Left ventricle myocardium superior (tissue), 1 donor: ENCODE data around the gene DNAJC18. TPM values are rescaled to one million over a fixed set of nuclear protein-coding genes. Genes with fewer than 3 reads are reported as not detected.
"Not testable (repeated sequence)": the region's sequence is repeated elsewhere in the genome, so short reads cannot be mapped to it uniquely, and the experiment has no call there.

Source experiments
- ATAC-seq: fragments of 200-7000 bp; cut with Tn5 transposase; one replicate; pipeline ENCODE4 v1.9.1; 2020; ENCODE audit warnings: mild to moderate bottlenecking, moderate library complexity
- DNase-seq: peaks from one replicate; pipeline ENCODE4 v3.0.0-alpha.2; 2020
- intact Hi-C: fragments of 100-400 bp; cut with micrococcal nuclease; formaldehyde crosslinking; loops from one replicate; pipeline ENCODE4 v1.11.0; 2022
- total RNA-seq: library from RNA; stranded (reverse); fragmentation: NEBNext Ultra II Directional; extraction: Animal tissue kit (Norgen Biotek cat#: 25700); gene quantifications from one replicate; pipeline ENCODE4 v1.2.1, GENCODE V29; 2021
- donor health status: DM: no; HTN: yes; CAD: no; lungs with severe emphysema.

The DNAJC18 gene
- total RNA-seq, 1 donor from 2014 or later = 10.5 TPM

DNA sequence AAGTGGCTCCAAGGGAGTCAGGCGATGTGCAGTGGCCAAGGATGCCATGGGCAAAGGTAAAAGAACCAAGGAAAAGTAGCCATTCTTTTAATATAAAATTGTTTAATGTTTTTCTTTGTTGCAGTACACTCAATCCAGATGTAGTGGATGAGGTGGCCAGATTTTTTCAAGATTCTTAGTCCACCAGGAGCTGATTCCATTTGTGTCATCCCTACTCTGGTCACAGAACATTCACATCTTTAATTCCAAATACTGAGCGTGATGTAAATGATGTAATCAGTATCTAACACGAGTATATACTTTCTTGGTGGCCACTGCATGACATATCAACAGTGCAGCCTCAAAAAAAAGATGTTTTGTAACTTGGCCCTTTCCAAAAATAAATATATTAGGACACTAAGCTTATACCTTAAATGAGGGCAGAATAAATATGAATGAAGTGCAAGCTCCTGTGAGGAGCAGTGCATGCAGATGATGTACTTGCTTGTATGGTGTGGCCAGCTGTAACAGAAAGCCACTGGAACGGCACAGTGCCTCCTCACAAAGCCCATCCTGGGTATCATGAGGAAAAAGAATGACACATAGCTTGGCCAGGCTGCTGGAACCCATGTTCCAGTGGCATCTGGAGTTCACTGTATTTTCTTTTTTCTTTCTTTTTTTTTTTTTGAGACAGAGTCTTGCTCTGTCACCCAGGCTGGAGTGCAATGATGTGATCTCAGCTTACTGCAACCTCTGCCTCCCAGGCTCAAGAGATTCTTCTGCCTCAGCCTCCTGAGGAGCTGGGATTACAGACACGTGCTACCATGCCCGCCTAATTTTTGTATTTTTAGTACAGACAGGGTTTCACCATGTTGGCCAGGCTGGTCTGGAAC is 29.0 kb downstream of the DNAJC18 start:
- DNase-seq (no peak), ATAC-seq (no peak)
- intact Hi-C loops = no loop called here

- DNase-seq, ATAC-seq, intact Hi-C loops: not testable (repeated sequence)
Observed at GRCh38 chr5:139409116-139409515, 30.2 kb downstream of the DNAJC18 start.

DNA sequence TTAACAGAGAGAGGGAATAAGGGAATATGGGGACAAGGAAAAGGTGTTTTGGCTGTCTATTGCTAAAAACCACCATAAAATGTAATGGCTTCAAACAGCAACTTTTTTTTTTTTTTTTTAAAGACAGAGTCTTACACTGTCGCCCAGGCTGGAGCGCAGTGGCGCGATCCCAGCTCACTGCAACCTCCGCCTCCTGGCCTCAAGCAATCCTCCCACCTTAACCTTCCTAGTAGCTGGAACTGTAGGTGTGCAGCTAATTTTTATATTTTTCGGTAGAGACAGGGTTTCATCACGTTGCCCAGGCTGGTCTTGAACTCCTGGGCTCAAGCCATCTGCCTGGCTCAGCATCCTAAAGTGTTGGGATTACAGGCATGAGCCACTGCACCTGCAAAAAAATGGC is 31.1 kb downstream of the DNAJC18 start:
- DNase-seq (no peak), ATAC-seq (no peak)
- intact Hi-C loops = no loop called here

DNA sequence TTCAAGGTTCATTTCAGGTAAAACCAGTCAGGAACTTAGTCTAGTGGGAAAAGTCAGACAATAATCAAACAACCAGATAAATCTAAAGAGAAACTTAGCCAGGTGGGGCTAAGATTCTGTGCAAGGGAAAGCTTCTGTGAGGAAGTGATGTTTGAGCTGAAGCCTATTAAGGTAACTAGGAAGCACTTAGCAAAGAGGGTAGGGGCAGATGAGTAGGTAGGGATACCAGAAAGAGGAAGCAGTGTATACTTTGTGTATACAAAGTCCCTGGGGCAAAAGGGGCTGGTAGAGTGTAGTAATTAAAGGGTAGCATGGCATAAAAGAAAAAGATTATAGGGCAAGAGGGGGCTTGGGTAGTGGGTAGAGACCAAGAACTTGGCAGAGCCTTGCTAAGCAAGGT is 31.8 kb downstream of the DNAJC18 start:
- ATAC-seq (no peak), DNase-seq (no peak)
- intact Hi-C loops = no loop called here

DNA sequence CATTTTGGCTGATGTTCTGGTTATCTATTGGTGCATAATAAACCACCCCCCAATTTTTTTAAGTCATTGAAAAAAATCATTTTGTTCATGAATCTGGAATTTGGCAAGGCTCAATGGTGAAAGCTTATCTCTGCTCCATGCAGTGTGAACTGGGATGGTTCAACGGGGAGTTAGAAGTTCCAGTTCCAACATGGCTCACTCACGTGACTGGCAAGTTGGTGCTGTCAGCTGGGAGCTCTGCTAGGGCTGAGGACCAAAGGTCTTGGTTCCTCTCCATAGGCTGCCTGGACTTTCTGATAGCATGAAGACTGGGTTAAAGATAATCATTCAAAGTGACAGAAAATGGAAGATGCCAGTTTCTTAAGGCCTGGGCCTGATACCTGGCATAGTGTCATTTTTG is 32.4 kb downstream of the DNAJC18 start:
- ATAC-seq (no peak), DNase-seq (no peak)
- intact Hi-C loops = no loop called here

GRCh38 chr5:139404484-139404840 is 34.9 kb downstream of the DNAJC18 start:
- ATAC-seq (no peak), DNase-seq (no peak)
- intact Hi-C loops = no loop called here

DNA sequence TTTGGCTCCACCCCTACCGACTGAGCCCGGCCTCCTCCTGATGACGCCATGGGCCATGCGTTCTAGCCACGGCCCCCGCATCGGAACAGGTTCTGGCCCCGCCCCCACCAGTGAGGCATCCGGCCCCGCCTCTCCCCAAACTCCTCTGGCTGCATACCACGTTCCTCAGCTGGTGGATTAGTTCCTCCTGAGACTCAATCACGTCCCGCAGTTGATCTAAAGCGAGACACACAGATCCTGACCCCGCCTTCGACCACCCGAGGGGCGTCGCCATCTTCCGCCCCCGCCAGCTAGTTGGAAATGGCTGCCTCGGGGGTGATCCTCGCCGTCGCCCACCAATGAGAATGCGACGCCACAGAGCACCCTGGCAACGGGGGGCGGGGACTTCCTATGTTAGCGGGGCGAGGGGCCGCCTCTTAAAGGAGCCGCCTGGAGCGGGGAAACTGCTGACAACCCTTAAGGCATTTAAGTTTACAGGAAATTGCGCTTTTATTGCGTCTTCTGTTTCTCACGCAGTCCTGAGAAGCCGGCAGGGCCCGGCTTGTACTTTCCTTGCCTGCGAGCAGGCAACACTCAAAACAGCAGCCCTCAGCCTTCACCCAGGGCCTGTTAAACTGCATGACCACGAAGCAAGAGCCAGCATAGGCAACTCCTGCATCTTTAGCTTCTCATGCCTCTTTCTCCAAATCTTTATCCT is 35.4 kb downstream of the DNAJC18 start, which contains the start of gene SPATA24:
Gene SPATA24 (minus strand): TSS at position 303 of the 697 bp plus-strand sequence. CDS start 29 bp downstream, at position 274.
- ATAC-seq = peak; percentile 96
- intact Hi-C loops = no loop called here
- peak; percentile 98 for DNase-seq

- DNase-seq (no peak), ATAC-seq (peak; percentile 5)
- intact Hi-C loops = no loop called here
Observed at GRCh38 chr5:139403418-139403786, 35.9 kb downstream of the DNAJC18 start.

GRCh38 chr5:139402561-139403158 is 36.7 kb downstream of the DNAJC18 start:
- ATAC-seq (no peak), DNase-seq (no peak)
- intact Hi-C loops = no loop called here

GRCh38 chr5:139401546-139401945 is 37.8 kb downstream of the DNAJC18 start:
- no peak for DNase-seq
- no peak for ATAC-seq
- intact Hi-C loops = no loop called here

DNA sequence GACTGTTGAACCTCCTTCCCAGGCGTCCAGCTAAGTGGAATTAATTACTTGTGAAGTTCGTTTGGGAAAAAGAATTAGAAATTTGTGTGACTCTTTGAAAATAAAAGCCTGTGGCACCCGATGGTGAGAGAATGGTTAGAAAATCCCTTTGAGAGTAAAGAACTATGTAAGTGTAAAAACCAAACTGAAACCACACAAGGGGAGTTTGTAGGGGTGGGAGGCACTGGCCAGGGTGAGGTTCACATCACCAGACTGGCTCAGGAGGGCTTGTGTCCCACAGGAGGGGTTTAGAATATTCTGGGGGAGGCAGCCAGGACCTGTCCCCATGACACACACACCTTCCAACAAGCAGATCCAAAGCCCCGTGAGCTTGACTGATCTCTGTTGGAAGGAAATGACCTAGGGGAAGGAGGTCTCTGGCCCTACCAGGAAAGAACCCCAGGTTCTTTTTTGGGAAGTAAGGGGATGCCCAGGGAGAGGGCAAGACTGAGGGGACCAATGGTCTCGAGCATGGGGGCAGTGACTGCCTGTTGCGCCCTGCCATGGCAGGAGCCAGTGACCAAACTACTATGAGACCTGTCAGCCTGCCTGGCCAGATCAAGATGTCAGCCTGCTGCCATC is 39.7 kb downstream of the DNAJC18 start:
- no peak for DNase-seq
- intact Hi-C loops = no loop called here
- no peak for ATAC-seq

- DNase-seq (no peak), ATAC-seq (no peak)
- intact Hi-C loops = no loop called here
Observed at GRCh38 chr5:139397921-139398320, 41.4 kb downstream of the DNAJC18 start.

- intact Hi-C loops = no loop called here
- ATAC-seq = no peak
Observed at GRCh38 chr5:139396691-139397090, 42.6 kb downstream of the DNAJC18 start.

DNA sequence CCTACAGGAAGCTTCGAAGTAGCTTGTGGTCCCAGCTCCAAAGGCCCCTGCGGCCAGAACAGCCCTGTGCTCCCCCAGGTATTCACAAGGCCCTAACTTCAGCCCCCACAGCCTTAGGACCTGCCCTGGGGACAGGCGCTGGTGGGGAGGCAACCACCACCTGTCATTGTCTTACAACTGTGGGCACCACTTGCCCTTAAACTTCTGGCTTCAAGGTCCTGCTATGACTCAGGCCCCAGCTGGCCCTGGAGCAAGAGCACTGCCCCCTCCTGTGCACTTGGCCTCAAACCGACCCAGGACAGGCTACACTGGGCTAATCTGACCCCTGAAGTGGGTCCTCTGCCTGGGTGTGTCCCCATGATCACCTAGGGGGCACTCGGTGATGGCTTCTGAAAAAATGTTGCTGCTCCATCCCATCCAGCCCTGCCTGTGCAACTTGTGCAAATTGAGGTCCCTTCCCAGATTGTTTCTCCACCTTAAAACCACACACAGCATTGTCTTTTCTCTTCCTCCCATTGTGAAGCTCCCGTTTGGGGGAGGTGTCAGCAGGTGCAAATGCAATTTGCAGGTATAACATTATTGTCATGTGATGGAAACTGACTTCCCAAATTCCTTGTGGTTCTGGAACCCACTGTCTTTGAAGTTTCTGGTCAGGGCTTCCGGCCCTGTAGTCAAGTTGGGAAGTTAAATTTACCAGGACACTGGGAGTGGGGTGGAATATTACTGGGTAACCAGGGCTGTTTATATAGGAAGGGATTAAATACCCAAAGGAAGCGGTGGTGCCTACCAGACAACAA is 43.3 kb downstream of the DNAJC18 start:
- peak; percentile 47 for DNase-seq
- intact Hi-C loops = no loop called here
- ATAC-seq = peak; percentile 24

More at GRCh38 chr5:139396691-139397090, 42.6 kb downstream of the DNAJC18 start:
- DNase-seq = peak; percentile 21

DNA sequence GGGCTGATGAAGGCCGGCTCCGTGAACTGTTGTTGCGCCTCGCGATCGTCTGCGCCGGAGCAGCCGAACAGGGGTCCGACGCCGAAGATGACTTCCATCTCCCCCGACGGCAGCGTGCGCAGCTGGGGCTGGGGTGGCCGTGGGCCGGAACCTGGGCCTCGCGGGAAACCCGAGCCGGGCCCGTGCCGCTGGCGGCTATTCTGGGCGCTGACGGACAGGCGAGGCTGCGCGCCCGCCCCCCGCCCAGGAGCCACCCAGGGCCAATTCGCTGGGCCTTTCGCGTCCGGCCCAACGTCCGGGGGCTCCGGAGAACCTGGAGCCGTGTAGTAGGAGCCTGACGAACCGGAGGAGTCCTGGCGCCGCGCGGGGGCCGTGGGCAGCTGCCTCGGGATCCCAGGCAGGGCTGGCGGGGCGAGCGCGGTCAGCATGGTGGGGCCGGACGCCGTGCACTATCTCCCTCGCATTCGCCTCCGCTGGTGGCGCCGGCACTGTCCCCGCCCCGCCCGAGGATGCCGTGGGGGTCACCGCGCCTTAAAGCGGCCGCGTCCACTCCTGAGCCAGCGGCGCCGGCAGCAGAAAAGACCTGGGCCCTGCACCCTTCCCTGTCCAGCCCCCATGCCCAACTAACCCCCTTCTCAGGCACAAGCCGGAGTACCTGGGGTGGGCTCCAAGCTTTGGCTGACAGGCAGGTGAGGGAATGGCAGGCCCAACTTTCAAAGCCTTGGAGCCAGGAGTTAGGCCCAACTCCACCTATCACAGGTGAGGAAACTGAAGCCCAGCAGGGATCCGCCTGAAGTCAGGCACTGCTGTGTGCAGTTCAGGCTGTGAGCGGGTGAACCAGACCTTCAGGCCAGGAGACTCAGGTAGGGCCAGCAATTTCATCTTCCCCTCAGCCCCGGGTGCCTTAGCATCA is 44.4 kb downstream of the DNAJC18 start, which contains the start of gene PROB1:
Gene PROB1 (minus strand): TSS at position 451 of the 913 bp plus-strand sequence. CDS start 23 bp downstream, at position 428.
- DNase-seq = peak; percentile 85
- intact Hi-C loops = no loop called here
- ATAC-seq = peak; percentile 82

DNA sequence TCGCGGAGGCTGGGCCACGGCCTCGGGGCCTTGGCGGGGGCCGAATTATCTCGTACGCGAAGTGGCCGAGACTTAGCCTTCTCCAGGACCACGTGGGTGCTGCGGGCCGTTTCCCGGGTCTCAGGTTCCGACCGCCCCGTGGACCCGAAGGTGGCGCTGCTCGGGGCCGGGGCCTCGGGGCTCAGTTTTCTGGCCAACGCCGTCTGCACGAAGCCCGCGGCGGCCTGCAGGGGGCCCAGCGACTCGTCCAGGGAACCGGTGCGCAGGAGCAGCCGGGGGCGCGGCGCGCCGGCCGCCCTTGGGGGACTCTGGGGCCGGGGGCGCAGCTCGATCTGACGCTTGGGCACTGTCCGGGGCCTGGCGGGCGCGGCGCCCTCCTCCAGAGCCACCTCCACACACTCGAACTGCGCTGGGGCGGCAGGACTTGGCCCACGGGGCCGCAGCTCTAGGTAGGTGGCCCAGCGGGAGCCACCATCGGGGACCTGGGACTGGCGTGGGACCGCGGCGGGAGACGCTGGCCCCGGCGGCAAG is 45.1 kb downstream of the DNAJC18 start:
- intact Hi-C loops = no loop called here
- DNase-seq (peak; percentile 78), ATAC-seq (peak; percentile 51)

DNA sequence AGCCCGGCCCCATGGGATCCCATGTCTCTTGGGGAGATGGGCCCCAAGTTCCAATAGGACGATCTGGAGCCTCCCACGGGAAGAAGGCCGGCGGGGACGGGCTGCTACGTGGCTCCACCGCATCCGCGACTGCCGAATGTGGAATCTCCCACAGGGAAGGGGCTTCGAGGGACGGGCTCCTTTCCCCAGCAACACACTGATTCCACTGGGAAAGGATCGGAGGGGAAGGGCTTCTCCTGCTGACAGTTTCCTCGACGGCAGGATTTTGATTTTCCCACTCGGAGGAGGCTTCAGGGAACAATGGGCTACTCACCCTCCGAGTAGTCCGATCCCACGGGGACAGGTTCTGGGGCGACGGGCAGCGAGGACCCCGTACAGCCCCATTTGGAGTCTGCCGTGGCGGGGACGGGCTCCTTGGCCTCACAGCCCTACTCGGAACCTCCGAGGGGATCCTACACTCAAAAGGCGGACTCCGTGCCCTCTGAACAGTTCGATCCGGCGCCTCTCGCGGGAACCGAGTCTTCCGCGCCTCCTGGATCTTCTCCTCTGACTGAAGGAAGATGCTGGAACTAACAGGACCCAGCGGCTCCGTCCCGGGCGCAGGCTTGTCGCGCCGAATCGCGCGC is 45.7 kb downstream of the DNAJC18 start:
- intact Hi-C loops = no loop called here
- no peak for ATAC-seq

More for the DNA sequence above, 45.7 kb downstream of the DNAJC18 start:
- DNase-seq = no peak
